Stimulated activated CD4-positive, alpha-beta T cell treated with anti-CD3 and anti-CD28 coated beads, Interleukin-4, amount 100 ng/mL, for 4 hours (primary cell): ENCODE data around the gene CRYBB1.

Experiments used
- DNase-seq, 2 experiments: peaks; one replicate each; pipeline ENCODE4 v3.0.0-alpha.2; 2020

Gene CRYBB1

GRCh38 chr22:26550498-26551033 is 67.3 kb downstream of the CRYBB1 start:
- no peak for DNase-seq

DNA sequence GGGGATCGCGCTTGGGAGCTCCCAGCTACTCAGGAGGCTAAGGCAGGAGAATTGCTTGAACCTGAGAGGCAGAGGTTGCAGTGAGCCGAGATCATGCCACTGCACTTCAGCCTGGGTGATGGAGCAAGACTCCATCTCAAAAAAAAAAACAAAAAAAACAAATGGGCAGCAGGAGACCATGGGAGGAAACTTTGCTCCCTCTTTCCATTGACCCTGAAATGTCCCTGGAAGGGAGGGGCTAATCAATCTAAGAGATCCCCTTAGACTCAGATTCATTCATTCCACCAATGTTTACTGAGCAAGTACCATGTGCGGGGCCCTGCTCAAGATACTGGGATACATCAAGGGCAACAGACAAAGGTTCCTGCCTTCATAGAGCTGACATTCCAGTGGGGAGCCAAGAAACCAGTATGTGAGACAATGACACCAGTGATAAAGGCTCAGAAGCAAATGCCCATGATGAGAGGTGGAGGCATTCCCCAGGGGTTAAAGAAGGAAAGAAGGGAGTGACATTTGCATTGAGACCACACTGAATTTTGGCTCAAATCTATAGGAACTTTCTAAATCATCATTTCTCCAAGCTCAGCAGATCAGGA is 67.8 kb downstream of the CRYBB1 start:
- DNase-seq, result no peak
